ENCODE results near the gene KNCN. TPM values are rescaled to one million over a fixed set of nuclear protein-coding genes. Genes with fewer than 3 reads are reported as not detected.

The KNCN gene
- total and polyA plus RNA-seq, 9 donors = 0.20 to 0.24 TPM; not detected in 7

DNA sequence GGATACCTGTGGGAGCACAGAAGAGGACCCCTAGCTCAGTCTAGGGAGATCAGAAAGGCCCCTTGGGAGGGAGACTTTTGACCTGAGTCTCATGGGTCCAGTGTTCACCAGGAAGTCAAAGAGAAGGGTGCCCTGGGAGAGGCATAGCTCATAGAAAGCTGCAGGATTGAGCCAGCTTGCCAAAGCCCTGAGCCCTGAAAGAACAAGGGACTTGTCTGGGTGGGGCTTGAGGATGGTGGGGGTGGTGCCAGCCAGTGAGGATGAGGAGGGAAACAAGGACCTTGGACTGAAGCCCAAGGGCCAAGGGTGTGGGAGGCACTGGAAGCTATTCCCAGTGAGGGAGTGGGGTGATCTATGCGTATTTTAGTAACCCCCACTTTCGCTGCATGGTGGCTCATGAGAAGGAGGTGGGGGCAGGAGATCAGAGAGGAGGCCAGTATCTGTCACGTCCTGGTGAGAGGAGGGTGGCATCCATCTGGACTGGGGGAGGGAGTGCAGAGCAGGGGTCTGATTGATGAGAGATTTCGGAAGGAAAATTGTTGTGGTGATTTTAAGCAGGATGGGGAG, 33.4 kb downstream of the KNCN start:
- H3K27ac ChIP-seq (ENCODE audit: low read length) = no peak overlapping the region
- WGBS (ENCODE audit: insufficient coverage) = 43% methylated on average over 4 of the region's 4 CpGs
- no peaks in the 10 kb centered on the region for H3K9me3 ChIP-seq (replicated peaks; ENCODE audit: control insufficient read depth, low read depth, low read length)
- DNase-seq = no peak
- no peaks in the 10 kb centered on the region for H3K36me3 ChIP-seq (ENCODE audit: control insufficient read depth, insufficient read depth, low read length)
- H3K27me3 ChIP-seq (ENCODE audit: control insufficient read depth, insufficient read depth, low read length) = peaks cover 64% of the 10 kb centered on the region
- H3K4me1 ChIP-seq (ENCODE audit: control insufficient read depth, insufficient read depth, low read length) = peaks cover 11% of the 10 kb centered on the region
- no peak overlapping the region for H3K4me3 ChIP-seq (ENCODE audit: low read length)

DNA sequence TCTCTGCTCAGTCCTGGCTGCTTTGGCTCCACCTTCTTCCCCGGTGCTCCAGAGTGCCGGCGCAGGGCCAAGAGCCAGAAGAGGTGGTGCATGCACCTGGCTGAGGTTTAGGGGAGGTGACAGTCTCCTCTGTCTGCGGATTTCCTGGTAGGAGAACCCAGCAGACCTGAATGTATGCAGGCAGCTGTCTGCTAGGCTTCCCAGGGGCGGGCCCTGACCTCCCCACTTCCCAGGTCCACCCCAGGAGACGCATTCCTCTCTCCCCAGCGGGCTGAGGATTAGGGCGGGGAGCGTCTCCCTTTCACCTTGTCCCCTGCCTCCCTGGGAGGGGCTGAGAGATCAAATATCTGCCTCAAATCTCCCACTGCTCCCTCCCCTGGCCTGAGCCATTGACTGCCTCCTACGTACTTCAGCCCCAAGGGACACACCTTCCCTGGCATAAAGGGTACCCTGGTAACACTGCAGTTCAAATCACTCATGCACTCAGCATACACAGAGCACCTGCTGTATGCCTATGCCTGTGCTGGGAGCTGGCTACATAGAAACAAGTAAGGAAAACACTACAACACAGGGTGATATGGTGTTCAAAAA, 34.3 kb downstream of the KNCN start:
- WGBS (ENCODE audit: insufficient coverage) = 0% methylated on average over 7 of the region's 10 CpGs
- H3K27me3 ChIP-seq (ENCODE audit: control insufficient read depth, insufficient read depth, low read length) = peaks cover 64% of the 10 kb centered on the region
- DNase-seq = no peak
- H3K9me3 ChIP-seq (replicated peaks; ENCODE audit: control insufficient read depth, low read depth, low read length) = no peaks in the 10 kb centered on the region
- no peaks in the 10 kb centered on the region for H3K36me3 ChIP-seq (ENCODE audit: control insufficient read depth, insufficient read depth, low read length)
- H3K27ac ChIP-seq (ENCODE audit: low read length) = no peak overlapping the region
- H3K4me1 ChIP-seq (ENCODE audit: control insufficient read depth, insufficient read depth, low read length) = peaks cover 7% of the 10 kb centered on the region
- no peak overlapping the region for H3K4me3 ChIP-seq (ENCODE audit: low read length)

GRCh38 chr1:46516200-46516950, 35.1 kb downstream of the KNCN start:
- H3K27ac ChIP-seq (ENCODE audit: low read length) = no peak overlapping the region
- DNase-seq = no peak
- H3K36me3 ChIP-seq (ENCODE audit: control insufficient read depth, insufficient read depth, low read length) = no peaks in the 10 kb centered on the region
- 28% methylated on average over 12 of the region's 12 CpGs for WGBS (ENCODE audit: insufficient coverage)
- no peak overlapping the region for H3K4me3 ChIP-seq (ENCODE audit: low read length)
- peaks cover 7% of the 10 kb centered on the region for H3K4me1 ChIP-seq (ENCODE audit: control insufficient read depth, insufficient read depth, low read length)
- peaks cover 63% of the 10 kb centered on the region for H3K27me3 ChIP-seq (ENCODE audit: control insufficient read depth, insufficient read depth, low read length)
- H3K9me3 ChIP-seq (replicated peaks; ENCODE audit: control insufficient read depth, low read depth, low read length) = no peaks in the 10 kb centered on the region

GRCh38 chr1:46515576-46515975, 35.9 kb downstream of the KNCN start:
- DNase-seq = no peak
- peaks cover 65% of the 10 kb centered on the region for H3K27me3 ChIP-seq (ENCODE audit: control insufficient read depth, insufficient read depth, low read length)
- 83% methylated on average over 6 of the region's 6 CpGs for WGBS (ENCODE audit: insufficient coverage)
- peaks cover 7% of the 10 kb centered on the region for H3K4me1 ChIP-seq (ENCODE audit: control insufficient read depth, insufficient read depth, low read length)
- H3K4me3 ChIP-seq (ENCODE audit: low read length) = no peak overlapping the region
- H3K27ac ChIP-seq (ENCODE audit: low read length) = no peak overlapping the region
- H3K36me3 ChIP-seq (ENCODE audit: control insufficient read depth, insufficient read depth, low read length) = no peaks in the 10 kb centered on the region
- no peaks in the 10 kb centered on the region for H3K9me3 ChIP-seq (replicated peaks; ENCODE audit: control insufficient read depth, low read depth, low read length)

DNA sequence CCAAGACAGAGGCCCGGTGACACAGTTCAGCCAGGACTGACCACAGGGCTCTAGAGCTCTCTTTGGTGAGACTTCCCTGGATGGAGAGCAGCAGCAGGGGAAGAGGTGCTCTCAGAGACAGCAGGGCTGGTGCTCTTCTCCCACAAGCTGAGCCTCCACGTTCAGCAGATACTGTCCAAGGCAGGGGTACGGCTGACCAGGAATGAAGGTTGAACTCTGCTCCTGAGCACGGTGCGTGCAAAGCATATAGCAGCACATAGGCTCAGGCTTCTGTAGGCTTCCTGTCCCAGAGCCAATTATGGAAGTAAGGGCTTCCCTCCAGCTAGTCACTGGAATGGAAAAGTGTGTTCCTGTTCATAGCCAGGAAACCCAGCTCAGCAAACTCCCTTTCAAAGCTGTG, 37.9 kb downstream of the KNCN start:
- no peaks in the 10 kb centered on the region for H3K36me3 ChIP-seq (ENCODE audit: control insufficient read depth, insufficient read depth, low read length)
- WGBS (ENCODE audit: insufficient coverage) = 82% methylated on average over 3 of the region's 5 CpGs
- no peaks in the 10 kb centered on the region for H3K9me3 ChIP-seq (replicated peaks; ENCODE audit: control insufficient read depth, low read depth, low read length)
- H3K4me1 ChIP-seq (ENCODE audit: control insufficient read depth, insufficient read depth, low read length) = no peaks in the 10 kb centered on the region
- no peak overlapping the region for H3K4me3 ChIP-seq (ENCODE audit: low read length)
- H3K27ac ChIP-seq (ENCODE audit: low read length) = no peak overlapping the region
- peaks cover 60% of the 10 kb centered on the region for H3K27me3 ChIP-seq (ENCODE audit: control insufficient read depth, insufficient read depth, low read length)
- no peak for DNase-seq

DNA sequence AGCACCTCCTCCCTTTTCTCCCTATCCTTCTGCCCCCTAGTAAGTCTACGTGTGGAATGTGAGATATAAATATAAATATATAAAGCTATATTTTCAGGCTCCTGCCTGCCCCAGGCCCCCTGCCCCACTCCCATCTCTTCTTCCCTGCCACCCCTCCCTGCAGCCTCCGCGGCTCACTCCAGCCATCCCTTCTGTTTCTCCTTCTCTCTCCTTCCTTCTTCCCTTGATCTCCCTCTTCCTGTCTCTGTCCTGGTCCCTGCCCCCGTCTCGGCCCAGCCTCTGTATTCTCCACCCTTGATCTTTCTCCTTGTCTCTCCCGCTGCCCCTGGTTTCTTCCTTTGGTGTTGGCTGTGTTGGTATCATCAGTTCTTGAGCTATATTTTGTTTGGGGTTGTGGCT, 38.7 kb downstream of the KNCN start:
- no peaks in the 10 kb centered on the region for H3K36me3 ChIP-seq (ENCODE audit: control insufficient read depth, insufficient read depth, low read length)
- H3K9me3 ChIP-seq (replicated peaks; ENCODE audit: control insufficient read depth, low read depth, low read length) = no peaks in the 10 kb centered on the region
- H3K4me1 ChIP-seq (ENCODE audit: control insufficient read depth, insufficient read depth, low read length) = no peaks in the 10 kb centered on the region
- WGBS (ENCODE audit: insufficient coverage) = 29% methylated on average over 2 of the region's 6 CpGs
- H3K4me3 ChIP-seq (ENCODE audit: low read length) = no peak overlapping the region
- H3K27me3 ChIP-seq (ENCODE audit: control insufficient read depth, insufficient read depth, low read length) = peaks cover 55% of the 10 kb centered on the region
- H3K27ac ChIP-seq (ENCODE audit: low read length) = no peak overlapping the region
- DNase-seq = no peak

- peaks cover 51% of the 10 kb centered on the region for H3K27me3 ChIP-seq (ENCODE audit: control insufficient read depth, insufficient read depth, low read length)
- no peaks in the 10 kb centered on the region for H3K4me1 ChIP-seq (ENCODE audit: control insufficient read depth, insufficient read depth, low read length)
- H3K9me3 ChIP-seq (replicated peaks; ENCODE audit: control insufficient read depth, low read depth, low read length) = no peaks in the 10 kb centered on the region
- no peak for DNase-seq
- WGBS (ENCODE audit: insufficient coverage) = 76% methylated on average over 20 of the region's 23 CpGs
- H3K36me3 ChIP-seq (ENCODE audit: control insufficient read depth, insufficient read depth, low read length) = no peaks in the 10 kb centered on the region
- no peak overlapping the region for H3K27ac ChIP-seq (ENCODE audit: low read length)
- no peak overlapping the region for H3K4me3 ChIP-seq (ENCODE audit: low read length)
These were observed 39.2 kb downstream of the KNCN start for GRCh38 chr1:46512135-46512791.

DNA sequence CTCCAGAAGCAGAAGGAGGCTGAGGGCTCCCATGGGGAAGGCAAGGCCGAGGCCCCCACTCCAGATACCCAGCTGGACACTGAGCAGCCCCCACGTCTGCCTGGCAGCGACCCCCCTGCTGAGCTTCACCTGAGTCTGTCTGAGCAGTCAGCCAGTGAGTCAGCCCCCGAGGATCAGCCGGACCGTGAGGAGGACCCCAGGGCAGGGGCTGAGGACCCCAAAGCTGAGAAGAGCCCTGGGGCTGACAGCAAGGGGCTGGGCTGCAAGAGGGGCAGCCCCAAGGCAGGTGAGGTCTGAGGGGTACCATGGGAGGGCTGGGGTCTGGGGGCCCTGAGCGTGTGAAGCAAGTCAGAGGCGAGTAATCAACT, 40.5 kb downstream of the KNCN start:
- WGBS (ENCODE audit: insufficient coverage) = 61% methylated on average over 8 of the region's 8 CpGs
- H3K36me3 ChIP-seq (ENCODE audit: control insufficient read depth, insufficient read depth, low read length) = no peaks in the 10 kb centered on the region
- peaks cover 41% of the 10 kb centered on the region for H3K27me3 ChIP-seq (ENCODE audit: control insufficient read depth, insufficient read depth, low read length)
- DNase-seq = no peak
- H3K9me3 ChIP-seq (replicated peaks; ENCODE audit: control insufficient read depth, low read depth, low read length) = no peaks in the 10 kb centered on the region
- H3K27ac ChIP-seq (ENCODE audit: low read length) = no peak overlapping the region
- H3K4me3 ChIP-seq (ENCODE audit: low read length) = no peak overlapping the region
- no peaks in the 10 kb centered on the region for H3K4me1 ChIP-seq (ENCODE audit: control insufficient read depth, insufficient read depth, low read length)

DNA sequence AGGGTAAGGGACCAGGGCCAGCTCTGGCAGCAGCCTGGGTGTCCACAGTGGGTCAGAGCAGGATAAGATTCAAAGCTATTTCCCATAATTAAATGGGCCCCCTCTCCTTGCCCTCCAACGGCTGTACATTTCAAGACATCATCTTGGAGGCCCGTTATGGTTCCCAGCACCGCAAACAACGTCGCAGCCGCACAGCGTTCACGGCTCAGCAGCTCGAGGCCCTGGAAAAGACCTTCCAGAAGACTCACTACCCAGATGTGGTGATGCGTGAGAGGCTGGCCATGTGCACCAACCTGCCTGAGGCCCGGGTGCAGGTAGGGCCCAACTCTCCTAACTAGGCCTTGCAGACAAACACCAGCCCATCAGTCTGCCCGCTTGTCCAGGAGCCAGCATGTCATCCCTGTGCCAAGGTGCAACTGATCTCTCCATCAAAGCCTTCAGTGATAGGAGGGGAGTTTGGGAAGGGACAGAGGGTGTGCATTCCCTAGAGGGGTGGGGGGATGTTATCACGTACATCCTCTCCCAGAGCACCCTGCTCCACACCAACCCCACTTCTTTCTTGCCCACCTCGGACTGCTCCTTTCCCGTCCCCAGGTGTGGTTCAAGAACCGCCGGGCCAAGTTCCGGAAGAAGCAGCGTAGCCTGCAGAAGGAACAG, 41.0 kb downstream of the KNCN start:
- Histone ChIP-seq H3K27me3 (ENCODE audit: control insufficient read depth, insufficient read depth, low read length) (peaks cover 36% of the 10 kb centered on the region), H3K9me3 (replicated peaks; ENCODE audit: control insufficient read depth, low read depth, low read length) (no peaks in the 10 kb centered on the region), H3K36me3 (ENCODE audit: control insufficient read depth, insufficient read depth, low read length) (no peaks in the 10 kb centered on the region), H3K4me1 (ENCODE audit: control insufficient read depth, insufficient read depth, low read length) (no peaks in the 10 kb centered on the region), H3K27ac (ENCODE audit: low read length) (no peak overlapping the region), H3K4me3 (ENCODE audit: low read length) (no peak overlapping the region)
- WGBS (ENCODE audit: insufficient coverage) = 89% methylated on average over 12 of the region's 19 CpGs
- DNase-seq = no peak

DNA sequence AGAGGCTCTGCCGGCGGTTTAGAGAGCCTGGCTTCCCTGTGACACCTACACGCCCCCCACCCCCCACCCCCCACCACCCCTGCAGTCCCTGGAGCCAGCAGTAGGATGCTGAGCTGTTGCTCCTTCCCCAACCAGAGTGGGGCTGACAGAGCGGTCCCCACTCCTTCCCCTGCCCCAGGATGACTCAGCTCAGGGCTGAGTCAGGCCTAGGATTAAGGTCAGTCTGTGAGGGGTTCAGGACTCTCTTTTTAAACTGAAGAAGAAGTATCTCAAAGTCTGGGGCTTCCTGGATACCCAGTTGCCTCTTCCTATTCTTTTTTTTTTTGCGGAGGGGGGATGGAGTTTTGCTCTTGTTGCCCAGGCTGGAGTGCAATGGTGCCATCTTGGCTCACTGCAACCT, 42.7 kb downstream of the KNCN start:
- no peaks in the 10 kb centered on the region for H3K4me1 ChIP-seq (ENCODE audit: control insufficient read depth, insufficient read depth, low read length)
- no peaks in the 10 kb centered on the region for H3K36me3 ChIP-seq (ENCODE audit: control insufficient read depth, insufficient read depth, low read length)
- no peak overlapping the region for H3K4me3 ChIP-seq (ENCODE audit: low read length)
- H3K9me3 ChIP-seq (replicated peaks; ENCODE audit: control insufficient read depth, low read depth, low read length) = no peaks in the 10 kb centered on the region
- peaks cover 27% of the 10 kb centered on the region for H3K27me3 ChIP-seq (ENCODE audit: control insufficient read depth, insufficient read depth, low read length)
- H3K27ac ChIP-seq (ENCODE audit: low read length) = no peak overlapping the region
- no CpG with 5 or more reads among the region's 5 CpGs for WGBS (ENCODE audit: insufficient coverage)
- no peak for DNase-seq
